Measurements from ENCODE around the gene MACO1. TPM values are rescaled to one million over a fixed set of nuclear protein-coding genes. Genes with fewer than 3 reads are reported as not detected.

Gene MACO1
- total and polyA plus RNA-seq, 9 of the 15 experiments (the other 6 are each of a cell fraction or from before 2014, with no cell fraction given), result 4.6 to 28.4 (median 21.7) TPM

GRCh38 chr1:25430967-25431881, 527 bp downstream of the MACO1 start (continued):
- TF ChIP-seq RFX7 (CRISPR knock-in tag; IDR thresholded peaks at IDR 0.05), result no peak
- TF ChIP-seq FOXO4 (CRISPR knock-in tag; IDR thresholded peaks at IDR 0.05), result no peak
- TF ChIP-seq ARID3A (IDR thresholded peaks at IDR 0.05; ENCODE audit: borderline replicate concordance, low read depth, low read length), result no peak
- TF ChIP-seq IRF1 (CRISPR knock-in tag; IDR thresholded peaks at IDR 0.05; ENCODE audit: borderline replicate concordance), result no peak
- TF ChIP-seq DIDO1 (tag; IDR thresholded peaks at IDR 0.05; ENCODE audit: low read depth), result no peak
- no peak for TF ChIP-seq SMARCA4 (IDR thresholded peaks at IDR 0.05)
- TF ChIP-seq FOXP4 (CRISPR knock-in tag; IDR thresholded peaks at IDR 0.05; ENCODE audit: borderline replicate concordance), result no peak
- no peak for TF ChIP-seq ZBTB9 (CRISPR knock-in tag; IDR thresholded peaks at IDR 0.05)
- TF ChIP-seq ELF4 (CRISPR knock-in tag; IDR thresholded peaks at IDR 0.05), result no peak
- TF ChIP-seq E2F5 (CRISPR knock-in tag; IDR thresholded peaks at IDR 0.05), result no peak; the same call in 1 of the 2 replicates
- no peak for TF ChIP-seq PRMT5 (CRISPR knock-in tag; IDR thresholded peaks at IDR 0.05)

All from K562 (cell line).